ENCODE results near the gene ADARB2. TPM values are rescaled to one million over a fixed set of nuclear protein-coding genes. Genes with fewer than 3 reads are reported as not detected.
"Not testable (repeated sequence)": the region's sequence is repeated elsewhere in the genome, so short reads cannot be mapped to it uniquely, and the experiment has no call there.

The ADARB2 gene
- total RNA-seq, 3 donors from 2014 or later (not counting 1 experiment from before 2014, with no cell fraction given), result 0.27 to 0.78 (median 0.40) TPM

DNA sequence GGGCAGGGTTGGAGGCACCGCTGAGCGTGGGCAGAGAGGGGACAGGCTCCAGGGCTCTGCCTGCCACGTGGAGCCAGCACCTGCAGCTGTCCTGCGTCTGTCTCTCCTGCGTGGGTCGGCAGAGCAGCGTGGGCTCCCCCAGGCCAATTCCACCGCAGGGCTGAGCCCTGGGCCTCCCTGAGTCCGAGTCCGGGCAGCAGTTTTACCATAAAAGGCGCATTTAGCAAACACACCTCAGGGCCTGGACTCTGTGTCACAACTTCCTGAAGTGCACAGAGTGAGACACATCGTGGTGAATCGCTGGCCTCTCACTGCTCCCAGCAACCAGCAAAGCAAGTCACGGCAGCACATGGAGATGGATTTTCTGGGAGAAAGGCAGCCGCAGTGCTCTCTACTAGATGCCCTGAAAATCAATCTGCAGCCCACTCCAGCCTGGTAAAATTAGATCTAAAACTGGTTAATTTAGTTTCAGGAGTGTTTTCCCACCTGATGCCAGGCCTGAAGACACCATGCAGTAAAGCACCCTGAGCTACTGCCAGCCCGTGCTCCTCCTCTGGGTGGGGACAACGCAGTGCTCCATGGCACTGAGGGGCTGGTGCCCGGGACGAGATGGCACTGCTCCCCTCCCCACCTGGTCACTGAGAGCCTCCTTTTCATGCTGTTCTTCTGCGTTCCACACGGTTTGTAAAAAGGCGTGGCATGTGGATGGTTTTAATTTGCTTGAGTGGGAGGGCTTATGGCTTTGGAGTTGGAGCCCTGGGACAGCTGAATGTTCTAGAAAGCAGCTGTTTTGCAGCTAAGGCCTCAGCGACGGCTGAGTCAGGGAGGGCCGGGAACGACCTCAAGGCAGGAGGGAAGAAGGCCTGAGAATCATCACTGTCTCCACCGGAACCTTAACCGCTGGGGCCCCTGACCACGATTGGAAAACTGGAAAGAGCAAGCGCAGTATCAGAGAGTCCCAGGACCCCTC, 336.9 kb downstream of the ADARB2 start:
- intact Hi-C loops (cut with micrococcal nuclease), result no loop called here
- H3K4me3 ChIP-seq (ENCODE audit: low read length), result no peak overlapping the region
- H3K27ac ChIP-seq (ENCODE audit: low read length), result no peak overlapping the region
- Mint-ChIP-seq H3K4me1 (no peaks in the 10 kb centered on the region), H3K27ac (no peak overlapping the region), H3K4me3 (no peak overlapping the region), H3K9me3 (no peaks in the 10 kb centered on the region), H3K27me3 (ENCODE audit: low read depth in 2 of 2) (peaks cover 0 to 3% of the 10 kb centered on the region in 2 donors), H3K36me3 (no peaks in the 10 kb centered on the region)
- WGBS (ENCODE audit: insufficient coverage), result 83% methylated on average over 30 of the region's 30 CpGs
- no peaks in the 10 kb centered on the region for H3K9me3 ChIP-seq (ENCODE audit: control insufficient read depth, insufficient read depth, low read length)
- ATAC-seq (no peak), DNase-seq (no peak)
- no peaks in the 10 kb centered on the region for H3K27me3 ChIP-seq (ENCODE audit: control insufficient read depth, insufficient read depth, low read length)
- no peaks in the 10 kb centered on the region for H3K4me1 ChIP-seq (ENCODE audit: control insufficient read depth, insufficient read depth, low read length)
- no peaks in the 10 kb centered on the region for H3K36me3 ChIP-seq (ENCODE audit: control insufficient read depth, insufficient read depth, low read length)
- TF ChIP-seq CTCF (IDR thresholded peaks at IDR 0.05), result no peak

DNA sequence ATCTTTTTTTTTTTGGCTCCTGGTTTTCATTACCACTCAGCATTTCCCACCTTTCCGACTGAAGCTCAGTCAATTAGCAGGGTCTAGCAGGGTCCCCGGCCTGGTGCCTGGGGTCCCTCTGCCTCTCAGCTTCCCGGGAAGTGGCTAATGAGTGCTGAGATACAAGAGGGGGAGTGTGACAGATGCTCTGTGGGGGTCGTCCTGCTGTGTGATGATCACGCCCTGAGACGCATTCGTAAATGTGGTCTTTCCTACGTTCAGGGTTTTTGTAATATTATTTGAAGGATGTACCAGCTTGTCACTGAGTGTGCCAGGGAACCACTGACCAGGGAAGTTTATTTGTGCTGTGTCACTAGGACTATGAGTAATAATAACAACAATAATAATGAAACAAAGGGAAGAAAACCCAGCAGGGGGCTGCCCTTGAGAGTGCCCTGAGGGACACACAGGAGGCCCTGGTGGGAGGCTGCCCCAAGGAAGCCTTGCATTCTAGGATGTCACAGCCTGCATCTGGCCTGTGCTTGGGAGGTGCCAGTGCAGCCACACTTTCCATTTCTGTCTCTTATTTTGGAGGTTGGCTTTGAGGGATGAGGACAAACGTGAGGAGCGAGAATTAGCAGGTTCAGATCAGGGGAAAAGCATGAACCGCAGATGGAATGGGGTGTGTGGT, 337.8 kb downstream of the ADARB2 start:
- no peak overlapping the region for H3K27ac ChIP-seq (ENCODE audit: low read length)
- no peaks in the 10 kb centered on the region for H3K27me3 ChIP-seq (ENCODE audit: control insufficient read depth, insufficient read depth, low read length)
- Mint-ChIP-seq H3K4me3 (no peak overlapping the region), H3K27ac (no peak overlapping the region), H3K36me3 (no peaks in the 10 kb centered on the region), H3K9me3 (no peaks in the 10 kb centered on the region), H3K27me3 (ENCODE audit: low read depth in 2 of 2) (peaks cover 0 to 3% of the 10 kb centered on the region in 2 donors), H3K4me1 (no peaks in the 10 kb centered on the region)
- no peak for TF ChIP-seq CTCF (IDR thresholded peaks at IDR 0.05)
- H3K4me1 ChIP-seq (ENCODE audit: control insufficient read depth, insufficient read depth, low read length), result no peaks in the 10 kb centered on the region
- H3K4me3 ChIP-seq (ENCODE audit: low read length), result no peak overlapping the region
- intact Hi-C loops (cut with micrococcal nuclease), result no loop called here
- no peaks in the 10 kb centered on the region for H3K9me3 ChIP-seq (ENCODE audit: control insufficient read depth, insufficient read depth, low read length)
- WGBS (ENCODE audit: insufficient coverage), result 80% methylated on average over 11 of the region's 11 CpGs
- H3K36me3 ChIP-seq (ENCODE audit: control insufficient read depth, insufficient read depth, low read length), result no peaks in the 10 kb centered on the region
- ATAC-seq (no peak), DNase-seq (no peak)

DNA sequence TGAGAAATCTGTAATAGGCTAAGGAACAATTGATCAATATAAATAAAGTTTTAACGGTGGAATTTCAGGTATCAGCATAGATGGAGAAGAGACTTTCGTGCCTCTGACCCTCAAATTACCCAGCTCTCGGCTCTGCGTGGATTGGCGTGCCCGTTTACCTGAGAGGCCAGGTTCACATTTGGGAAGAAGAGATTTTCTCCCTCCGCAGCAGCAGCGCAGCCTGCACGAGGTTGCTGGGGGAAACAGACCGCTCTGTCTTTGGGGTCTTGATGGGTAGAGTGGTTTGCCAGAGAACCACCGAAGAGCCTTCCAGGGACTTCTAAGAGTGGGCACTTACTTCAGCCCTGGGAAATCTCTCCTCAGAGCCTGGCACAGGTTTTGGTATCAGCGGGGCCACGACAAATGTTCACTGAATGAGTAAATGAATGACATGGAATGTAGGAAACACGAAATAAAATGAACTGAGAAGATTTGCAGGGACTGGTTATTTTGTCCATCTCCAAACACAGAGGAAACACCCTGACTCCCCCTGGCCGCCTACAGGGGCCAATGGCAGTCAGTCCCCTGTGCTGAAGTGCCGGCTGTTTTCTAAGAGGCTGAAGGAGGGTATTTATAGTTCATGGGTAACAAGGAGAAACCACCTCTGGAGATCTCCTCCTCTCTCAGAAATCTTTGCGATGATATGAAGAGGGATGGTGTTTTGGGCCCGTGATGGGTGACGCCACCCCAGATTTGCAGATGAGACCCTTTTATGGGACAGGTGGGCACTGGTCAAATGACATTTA, 338.5 kb downstream of the ADARB2 start:
- Mint-ChIP-seq H3K4me3 (no peak overlapping the region), H3K27ac (no peak overlapping the region), H3K4me1 (no peaks in the 10 kb centered on the region), H3K36me3 (no peaks in the 10 kb centered on the region), H3K27me3 (ENCODE audit: low read depth in 2 of 2) (peaks cover 0 to 3% of the 10 kb centered on the region in 2 donors), H3K9me3 (no peaks in the 10 kb centered on the region)
- DNase-seq, result no peak
- Histone ChIP-seq H3K9me3 (ENCODE audit: control insufficient read depth, insufficient read depth, low read length) (no peaks in the 10 kb centered on the region), H3K27ac (ENCODE audit: low read length) (no peak overlapping the region), H3K4me3 (ENCODE audit: low read length) (no peak overlapping the region), H3K27me3 (ENCODE audit: control insufficient read depth, insufficient read depth, low read length) (no peaks in the 10 kb centered on the region), H3K36me3 (ENCODE audit: control insufficient read depth, insufficient read depth, low read length) (no peaks in the 10 kb centered on the region), H3K4me1 (ENCODE audit: control insufficient read depth, insufficient read depth, low read length) (no peaks in the 10 kb centered on the region)
- 92% methylated on average over 18 of the region's 19 CpGs for WGBS (ENCODE audit: insufficient coverage)
- intact Hi-C loops (cut with micrococcal nuclease), result no loop called here
- TF ChIP-seq CTCF (IDR thresholded peaks at IDR 0.05), result no peak
- ATAC-seq, result no peak

GRCh38 chr10:1398116-1398515, 339.2 kb downstream of the ADARB2 start:
- H3K4me1 Mint-ChIP-seq; H3K27ac ChIP-seq (ENCODE audit: low read length); H3K4me3 ChIP-seq (ENCODE audit: low read length); H3K36me3 ChIP-seq (ENCODE audit: control insufficient read depth, insufficient read depth, low read length); H3K27me3 Mint-ChIP-seq (ENCODE audit: low read depth in 2 of 2); H3K4me3 Mint-ChIP-seq; H3K27me3 ChIP-seq (ENCODE audit: control insufficient read depth, insufficient read depth, low read length); H3K9me3 Mint-ChIP-seq; H3K27ac Mint-ChIP-seq; H3K36me3 Mint-ChIP-seq; DNase-seq; H3K4me1 ChIP-seq (ENCODE audit: control insufficient read depth, insufficient read depth, low read length); ATAC-seq; intact Hi-C loops (cut with micrococcal nuclease); H3K9me3 ChIP-seq (ENCODE audit: control insufficient read depth, insufficient read depth, low read length): not testable (repeated sequence)
- 60% methylated on average over 15 of the region's 15 CpGs for WGBS (ENCODE audit: insufficient coverage)
